ENCODE results near the gene TBC1D2B.

Gene TBC1D2B

GRCh38 chr15:78045189-78045588 is 32.3 kb downstream of the TBC1D2B start:
- DNase-seq (ENCODE audit: extremely low read depth, low read depth), result no peak
- TF ChIP-seq CTCF (IDR thresholded peaks at IDR 0.05; ENCODE audit: low read depth, low read length, missing control alignments), result no peak

GRCh38 chr15:78044407-78045155 is 32.9 kb downstream of the TBC1D2B start:
- DNase-seq (ENCODE audit: extremely low read depth, low read depth), result no peak
- no peak for TF ChIP-seq CTCF (IDR thresholded peaks at IDR 0.05; ENCODE audit: low read depth, low read length, missing control alignments)
- H3K4me3 ChIP-seq (replicated peaks; ENCODE audit: low read depth, low read length), result no peak overlapping the region

More at GRCh38 chr15:78045189-78045588, 32.3 kb downstream of the TBC1D2B start:
- no peak overlapping the region for H3K4me3 ChIP-seq (replicated peaks; ENCODE audit: low read depth, low read length)

GRCh38 chr15:78041946-78042345 is 35.6 kb downstream of the TBC1D2B start:
- no peak overlapping the region for H3K4me3 ChIP-seq (replicated peaks; ENCODE audit: low read depth, low read length)
- no peak for TF ChIP-seq CTCF (IDR thresholded peaks at IDR 0.05; ENCODE audit: low read depth, low read length, missing control alignments)
- DNase-seq (ENCODE audit: extremely low read depth, low read depth), result no peak

GRCh38 chr15:78040653-78041244 is 36.8 kb downstream of the TBC1D2B start:
- no peak for TF ChIP-seq CTCF (IDR thresholded peaks at IDR 0.05; ENCODE audit: low read depth, low read length, missing control alignments)
- DNase-seq (ENCODE audit: extremely low read depth, low read depth), result no peak
- no peak overlapping the region for H3K4me3 ChIP-seq (replicated peaks; ENCODE audit: low read depth, low read length)

- H3K4me3 ChIP-seq (replicated peaks; ENCODE audit: low read depth, low read length), result no peak overlapping the region
- TF ChIP-seq CTCF (IDR thresholded peaks at IDR 0.05; ENCODE audit: low read depth, low read length, missing control alignments), result no peak
- DNase-seq (ENCODE audit: extremely low read depth, low read depth), result no peak
Measured at GRCh38 chr15:78038585-78039247, 38.8 kb downstream of the TBC1D2B start.

- TF ChIP-seq CTCF (IDR thresholded peaks at IDR 0.05; ENCODE audit: low read depth, low read length, missing control alignments), result no peak
- no peak overlapping the region for H3K4me3 ChIP-seq (replicated peaks; ENCODE audit: low read depth, low read length)
- no peak for DNase-seq (ENCODE audit: extremely low read depth, low read depth)
Measured at GRCh38 chr15:78037779-78038305, 39.7 kb downstream of the TBC1D2B start.

Data from HFF-Myc (cell line).